OCI-LY7 (cell line): ENCODE data around the gene EMC7. TPM values are rescaled to one million over a fixed set of nuclear protein-coding genes. Genes with fewer than 3 reads are reported as not detected.

ENCODE experiments used
- BruUV-seq: library from RNA; stranded (reverse); fragments of 400-500 nt; replicated peaks from 2 replicates; lab custom pipeline; 2021; lab: Mats Ljungman, UMichigan
- CTCF ChIA-PET: fragments of 300-600 bp; sonication (Branson Sonifier 250); formaldehyde crosslinking; loops from one replicate; lab custom pipeline; 2022; ENCODE audit warnings: antibody characterized with exemption; ENCODE audit not compliant: unreplicated experiment; lab: Charles Lee
- POLR2A ChIA-PET: fragments of 300-600 bp; sonication (Branson Sonifier 250); formaldehyde crosslinking; loops from one replicate; lab custom pipeline; 2022; ENCODE audit warnings: antibody characterized with exemption; lab: Charles Lee
- DNase-seq: peaks from one replicate; pipeline ENCODE4 v3.0.0-alpha.2; 2015; ENCODE audit warnings: low spot score
- H2AFZ ChIP-seq: fragments of 200-600 bp; sonication (generic), shearing (Covaris generic); 2 replicates; pipeline ENCODE4 v1.6.1; 2014; ENCODE audit warnings: mild to moderate bottlenecking, antibody characterized with exemption, low read length, moderate library complexity
- H3K27ac ChIP-seq: fragments of 200-600 bp; sonication (generic); 2 replicates; pipeline ENCODE4 v1.5.1; 2014; ENCODE audit warnings: mixed run types, low read depth, mild to moderate bottlenecking, moderate library complexity, low read length, inconsistent platforms; ENCODE audit not compliant: poor library complexity, severe bottlenecking
- H3K36me3 ChIP-seq: fragments of 200-600 bp; sonication (generic); 2 replicates; pipeline ENCODE4 v1.6.1; 2014; ENCODE audit warnings: mild to moderate bottlenecking, antibody characterized with exemption, low read length, moderate library complexity, mixed read lengths; ENCODE audit not compliant: insufficient read depth
- H3K4me1 ChIP-seq: fragments of 200-600 bp; sonication (generic); 2 replicates; pipeline ENCODE4 v1.5.1; 2014; ENCODE audit warnings: mild to moderate bottlenecking, low read length; ENCODE audit not compliant: insufficient read depth, poor library complexity, severe bottlenecking
- H3K4me2 ChIP-seq: fragments of 200-600 bp; sonication (generic); 2 replicates; pipeline ENCODE4 v1.6.1; 2014; ENCODE audit warnings: mild to moderate bottlenecking, low read length
- H3K4me3 ChIP-seq: fragments of 200-600 bp; sonication (generic); 2 replicates; pipeline ENCODE4 v1.5.1; 2014; ENCODE audit warnings: mild to moderate bottlenecking, low read depth, low read length; ENCODE audit not compliant: poor library complexity, severe bottlenecking
- H3K79me2 ChIP-seq: fragments of 200-600 bp; sonication (generic); 2 replicates; pipeline ENCODE4 v1.6.1; 2016; ENCODE audit warnings: low read depth, mild to moderate bottlenecking, low read length, moderate library complexity, mixed read lengths; ENCODE audit not compliant: insufficient read depth
- H3K9me2 ChIP-seq: fragments of 200-600 bp; sonication (generic); 2 replicates; pipeline ENCODE4 v1.6.1; 2016; ENCODE audit warnings: mild to moderate bottlenecking, low read length, mixed read lengths; ENCODE audit not compliant: insufficient read depth
- H3K9me3 ChIP-seq: fragments of 200-600 bp; sonication (generic); 2 replicates; pipeline ENCODE4 v1.6.1; 2014; ENCODE audit warnings: mild to moderate bottlenecking, mixed run types, low read length, mixed read lengths
- H4K20me1 ChIP-seq: fragments of 200-600 bp; sonication (generic); 2 replicates; pipeline ENCODE4 v1.6.1; 2014; ENCODE audit warnings: mild to moderate bottlenecking, antibody characterized with exemption, low read length, moderate library complexity, mixed read lengths; ENCODE audit not compliant: insufficient read depth
- CTCF ChIP-seq: fragments of 200-600 bp; sonication (generic); conservative IDR thresholded peaks from 2 replicates; pipeline ENCODE4 v1.5.1; 2014; ENCODE audit warnings: mild to moderate bottlenecking, antibody characterized with exemption, low read length, moderate library complexity, mixed read lengths
- EZH2phosphoT487 ChIP-seq: fragments of 200-600 bp; sonication (generic); IDR thresholded peaks from 2 replicates; pipeline ENCODE4 v1.6.1; 2018; ENCODE audit warnings: low read depth, borderline replicate concordance, mild to moderate bottlenecking, mixed run types, antibody characterized with exemption, low read length, moderate library complexity, mixed read lengths
- intact Hi-C: fragments of 100-400 bp; cut with micrococcal nuclease; formaldehyde crosslinking; loops from one replicate; pipeline ENCODE4 v1.10.0; 2022; ENCODE audit not compliant: unreplicated experiment
- total RNA-seq, 2 experiments: library from RNA; depleted of rRNA in 1 of 2; stranded (reverse); fragments of >200 nt in 1 of 2; shearing (Covaris generic) in 1 of 2; gene quantifications; 2 replicates each; pipeline ENCODE4 v1.2.3, GENCODE V29; 2014 to 2022

The EMC7 gene
- total RNA-seq, 2 experiments from 2014 or later, result 14.7 to 41.4 TPM

GRCh38 chr15:34111488-34111887 is 9.8 kb upstream of the EMC7 start:
- H3K36me3 ChIP-seq, result no peaks in the 10 kb centered on the region; the same call in 1 of the 2 replicates
- H3K27ac ChIP-seq, result no peak overlapping the region
- intact Hi-C loops, result no loop called here
- peak overlapping the region; percentile 45 for H2AFZ ChIP-seq
- ChIA-PET POLR2A (interaction anchor here (0.6 to 0.9 kb wide), 4 partner anchors 21 to 105 kb away, joined by 3 read pairs; no protein-coding TSS in a partner anchor), CTCF (no interaction called here)
- H3K79me2 ChIP-seq, result no peaks in the 10 kb centered on the region
- no peaks in the 10 kb centered on the region for H4K20me1 ChIP-seq
- no peak for DNase-seq
- no peaks in the 10 kb centered on the region for H3K9me3 ChIP-seq
- TF ChIP-seq CTCF (no peak), EZH2phosphoT487 (no peak)
- no peaks in the 10 kb centered on the region for H3K9me2 ChIP-seq
- no peaks in the 10 kb centered on the region for H3K4me1 ChIP-seq
- no TSS peak for BruUV-seq
- no peak overlapping the region for H3K4me2 ChIP-seq
- H3K4me3 ChIP-seq, result no peak overlapping the region

DNA sequence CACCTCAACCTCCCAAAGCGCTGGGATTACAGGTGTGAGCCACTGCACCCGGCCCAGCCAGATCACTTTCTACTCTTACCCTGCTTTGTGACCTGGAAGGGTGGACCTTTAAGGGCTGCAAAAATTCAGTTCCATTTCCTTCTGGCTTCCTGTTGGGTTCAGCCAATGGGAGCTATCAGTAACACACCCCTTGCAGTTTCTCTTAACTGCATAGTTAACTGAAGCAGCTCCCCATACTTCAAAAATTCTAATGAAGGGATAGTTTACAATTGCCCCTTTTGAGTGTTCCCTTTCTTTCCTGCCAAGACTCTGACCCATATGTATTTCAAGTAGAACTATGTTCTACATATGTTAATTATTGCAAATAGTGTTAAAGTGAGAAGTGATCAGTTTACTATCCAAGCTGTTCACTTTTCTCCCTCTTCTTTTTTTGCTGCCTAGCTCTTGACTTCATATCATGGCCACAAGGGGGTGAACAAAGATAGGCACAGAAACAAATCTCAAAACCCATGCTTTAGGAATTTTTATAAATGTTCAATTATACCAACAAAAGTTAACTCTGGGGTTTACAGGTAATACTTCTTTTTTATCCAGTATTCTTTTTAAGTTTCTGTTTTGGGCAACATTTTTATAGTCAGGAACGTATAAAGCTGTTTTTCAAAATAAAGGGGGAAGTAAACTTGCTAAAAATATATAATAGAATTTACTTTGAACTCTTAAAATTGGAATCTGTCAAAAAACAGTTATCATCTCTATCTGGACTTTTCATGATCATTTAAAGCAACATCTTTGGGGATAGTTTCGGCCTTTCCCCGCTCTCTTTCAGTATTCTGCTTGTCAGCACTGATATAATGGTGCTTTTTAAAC is 8.4 kb upstream of the EMC7 start:
- H3K9me3 ChIP-seq, result no peaks in the 10 kb centered on the region
- CTCF ChIA-PET, result interaction anchor here (1.0 to 1.5 kb wide), 3 partner anchors 98 to 478 kb away, joined by 3 to 4 read pairs (median 3); partner anchors contain the start of gene KATNBL1
- H3K27ac ChIP-seq, result no peak overlapping the region
- H3K4me1 ChIP-seq, result no peaks in the 10 kb centered on the region
- no TSS peak for BruUV-seq
- peak; percentile 49 for DNase-seq
- H3K36me3 ChIP-seq, result no peaks in the 10 kb centered on the region; the same call in 1 of the 2 replicates
- no peaks in the 10 kb centered on the region for H3K9me2 ChIP-seq
- H4K20me1 ChIP-seq, result no peaks in the 10 kb centered on the region
- H3K4me2 ChIP-seq, result no peak overlapping the region
- TF ChIP-seq CTCF, result peak; percentile 92
- no peak for TF ChIP-seq EZH2phosphoT487
- POLR2A ChIA-PET, result interaction anchor here (0.7 to 1.6 kb wide), 7 partner anchors 10 to 1206 kb away, joined by 3 to 11 read pairs (median 4); partner anchors contain the start of gene KATNBL1
- no peak overlapping the region for H3K4me3 ChIP-seq
- no peaks in the 10 kb centered on the region for H3K79me2 ChIP-seq
- peak overlapping the region; percentile 41; the same call in 1 of the 2 replicates for H2AFZ ChIP-seq
- intact Hi-C loops, result loop anchor here (1.0 kb wide), 2 partner anchors 100 to 473 kb away; partner anchors contain the start of genes GOLGA8B and KATNBL1
